Kidney capillary endothelial cell (primary cell): ENCODE measurements around the gene NFE2L3.
A peak's percentile ranks its signal among the peaks of the same experiment; 100 is the strongest.
"Not testable (repeated sequence)": the region's sequence is repeated elsewhere in the genome, so short reads cannot be mapped to it uniquely, and the experiment has no call there.

Experiments
- DNase-seq: peaks from one replicate; pipeline ENCODE4 v3.0.0-alpha.2; 2018; ENCODE audit warnings: low spot score

Gene NFE2L3

DNA sequence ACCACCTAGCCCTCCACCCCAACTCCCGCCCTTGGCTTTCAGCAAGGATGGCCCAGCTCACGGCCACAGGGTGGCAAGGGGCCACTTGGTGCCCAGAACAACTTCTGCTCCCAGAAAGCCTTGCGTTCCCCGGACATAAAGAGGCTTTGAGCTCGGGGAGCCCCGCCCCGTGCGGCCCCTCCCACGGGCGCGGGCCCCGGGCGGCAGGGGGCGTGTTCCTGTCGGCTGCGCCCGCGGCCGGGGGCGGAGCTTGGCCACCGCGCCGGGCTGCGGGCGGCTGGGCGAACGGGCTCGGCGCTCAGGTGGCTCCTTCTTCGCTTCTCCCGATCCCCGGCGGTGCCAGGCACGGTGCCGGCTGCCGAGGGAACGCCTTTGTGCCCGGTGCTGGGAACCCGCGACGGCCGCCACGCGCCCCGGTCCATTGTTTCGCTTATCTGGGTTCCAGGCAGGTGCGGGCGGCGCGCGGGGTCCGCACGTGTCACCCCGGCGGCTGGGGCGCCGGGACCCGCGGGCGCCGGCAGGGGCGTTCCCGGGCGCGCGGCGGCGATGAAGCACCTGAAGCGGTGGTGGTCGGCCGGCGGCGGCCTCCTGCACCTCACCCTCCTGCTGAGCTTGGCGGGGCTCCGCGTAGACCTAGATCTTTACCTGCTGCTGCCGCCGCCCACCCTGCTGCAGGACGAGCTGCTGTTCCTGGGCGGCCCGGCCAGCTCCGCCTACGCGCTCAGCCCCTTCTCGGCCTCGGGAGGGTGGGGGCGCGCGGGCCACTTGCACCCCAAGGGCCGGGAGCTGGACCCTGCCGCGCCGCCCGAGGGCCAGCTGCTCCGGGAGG, at the start of gene NFE2L3:
Gene NFE2L3 (plus strand): TSS at position 246 of the 829 bp plus-strand sequence. CDS start 301 bp downstream, at position 547.
- peak; percentile 52 for DNase-seq

- no peak for DNase-seq
Observed at GRCh38 chr7:26103596-26103995, 48.4 kb upstream of the NFE2L3 start.

- no peak for DNase-seq
Observed at GRCh38 chr7:26105236-26105635, 46.8 kb upstream of the NFE2L3 start.

GRCh38 chr7:26105931-26106330, 46.1 kb upstream of the NFE2L3 start:
- no peak for DNase-seq

DNA sequence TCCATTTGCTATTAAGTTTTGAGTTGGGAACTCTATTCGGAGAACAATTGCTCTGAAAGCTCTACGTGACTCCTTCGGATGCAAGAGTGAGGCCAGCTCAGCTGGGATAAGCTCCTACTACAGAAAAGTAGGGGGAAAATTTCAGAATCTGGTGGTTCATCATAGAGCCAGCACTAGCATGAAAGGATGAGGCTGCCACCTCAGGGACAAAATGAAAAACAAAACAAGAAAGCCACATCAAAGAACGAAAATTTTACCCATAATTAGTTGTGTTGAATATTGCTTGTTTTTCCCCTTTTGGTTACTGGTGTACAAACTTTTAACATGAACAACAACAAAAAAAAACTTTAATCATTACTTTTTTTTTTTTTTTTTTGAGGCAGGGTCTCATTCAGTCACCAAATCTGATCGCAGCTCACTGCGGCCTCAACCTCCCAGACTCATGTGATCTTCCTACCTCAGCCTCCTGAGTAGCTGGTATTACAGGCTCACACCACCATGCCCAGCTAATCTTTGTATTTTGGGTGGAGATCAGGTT, 39.7 kb upstream of the NFE2L3 start:
- no peak for DNase-seq

DNA sequence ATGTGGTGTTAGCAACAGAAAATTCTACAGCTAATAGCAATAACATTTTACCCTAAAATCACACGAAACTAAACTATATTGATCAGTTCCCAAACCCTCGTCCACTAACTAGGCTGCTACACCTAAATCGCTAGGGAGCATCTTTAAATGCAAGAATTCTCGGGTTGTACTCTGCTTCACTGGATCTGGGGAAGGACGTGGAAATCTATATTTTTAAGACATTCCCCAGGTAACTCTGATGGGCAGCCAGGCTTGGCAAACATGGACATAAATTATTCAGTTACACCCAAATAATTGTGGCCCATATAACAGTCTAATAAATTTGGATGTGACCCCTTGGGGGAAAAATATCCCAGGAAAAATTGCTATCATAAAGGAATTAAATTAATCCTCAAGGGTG, 36.3 kb upstream of the NFE2L3 start:
- DNase-seq = no peak

DNA sequence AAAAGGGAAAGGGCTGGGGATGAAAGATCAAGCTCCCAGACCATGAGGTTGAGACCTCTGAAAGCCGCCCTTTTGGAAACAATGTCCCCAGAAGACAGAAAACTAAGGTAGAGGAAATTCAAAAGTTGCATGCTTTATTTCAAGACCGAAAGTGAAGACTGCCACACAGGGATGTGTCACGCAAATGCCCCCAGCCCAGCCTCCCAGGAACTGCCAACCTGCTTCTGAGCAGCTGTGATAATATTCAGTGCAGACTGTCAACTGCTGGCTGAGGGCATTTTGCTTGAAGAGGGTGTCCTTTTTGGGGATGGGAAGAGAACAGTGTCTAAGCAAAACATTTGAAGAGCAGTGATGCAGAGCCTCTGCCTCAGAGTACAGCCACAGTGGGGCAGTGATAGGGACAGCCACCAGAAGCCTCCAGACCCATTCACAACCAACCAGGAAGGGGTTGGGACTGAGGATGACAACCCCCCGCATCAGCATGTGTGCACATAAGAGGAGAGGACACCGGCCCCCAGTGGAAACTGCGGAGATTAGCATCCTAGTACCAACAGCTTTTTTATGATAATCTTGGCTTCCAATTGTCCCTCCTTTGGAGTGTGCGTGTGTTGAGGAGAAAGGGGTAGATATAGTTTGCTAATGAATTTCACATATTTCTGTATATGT, 34.7 kb upstream of the NFE2L3 start:
- no peak for DNase-seq

DNA sequence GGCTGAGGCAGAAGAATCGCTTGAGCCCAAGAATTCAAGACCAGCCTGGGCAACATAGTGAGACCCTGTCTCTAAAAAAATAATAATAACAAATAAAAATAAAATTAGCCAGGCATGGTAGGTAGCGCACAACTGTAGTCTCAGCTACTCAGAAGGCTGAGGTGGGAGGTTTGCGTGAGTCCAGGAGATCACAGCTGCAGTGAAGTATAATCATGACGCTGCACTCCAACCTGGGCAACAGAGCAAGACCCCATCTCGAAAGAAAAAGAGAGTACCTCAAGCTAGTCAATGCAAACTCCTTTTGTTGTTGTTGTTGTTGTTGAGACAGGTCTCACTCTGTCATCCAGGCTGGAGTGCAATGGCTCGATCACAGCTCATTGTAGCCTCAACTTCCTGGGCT, 34.0 kb upstream of the NFE2L3 start:
- DNase-seq = no peak

DNA sequence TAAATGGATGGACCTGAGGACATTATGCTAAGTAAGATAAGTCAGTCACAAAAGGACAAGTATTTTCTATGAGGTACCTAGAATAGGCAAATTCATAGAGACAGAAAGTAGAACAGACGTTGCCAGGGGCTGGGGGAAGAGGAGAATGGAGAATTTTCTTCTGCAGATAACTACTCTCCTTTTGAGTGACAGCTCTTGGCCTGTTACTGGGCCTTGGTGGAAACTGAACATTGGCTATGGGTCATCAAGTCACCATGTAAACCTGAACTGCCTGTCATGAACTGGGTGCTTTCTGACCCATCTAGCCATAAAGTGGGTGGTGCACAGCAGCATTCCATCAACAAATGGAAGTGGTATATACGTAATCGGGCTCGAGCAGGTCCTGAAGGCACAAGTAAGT, 29.3 kb upstream of the NFE2L3 start:
- no peak for DNase-seq

DNA sequence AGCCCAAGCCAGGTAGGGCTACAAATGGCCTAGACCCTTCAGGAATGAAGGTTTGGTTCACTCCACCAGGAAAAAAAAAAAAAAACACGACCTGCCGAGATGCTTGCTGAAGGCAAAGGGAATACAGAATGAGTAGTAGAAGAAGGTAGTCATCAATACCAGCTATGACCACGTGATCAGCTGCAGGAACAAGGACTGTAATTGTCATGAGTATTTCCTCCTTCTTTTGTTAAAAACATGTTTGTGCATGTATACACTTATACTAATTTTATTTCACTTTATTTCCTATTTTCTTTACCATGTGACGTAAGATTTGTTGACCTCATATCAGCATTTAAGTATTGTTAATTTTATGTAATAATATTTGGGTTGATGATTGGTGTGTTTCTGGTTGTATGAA, 27.2 kb upstream of the NFE2L3 start:
- DNase-seq = not testable (repeated sequence)

DNA sequence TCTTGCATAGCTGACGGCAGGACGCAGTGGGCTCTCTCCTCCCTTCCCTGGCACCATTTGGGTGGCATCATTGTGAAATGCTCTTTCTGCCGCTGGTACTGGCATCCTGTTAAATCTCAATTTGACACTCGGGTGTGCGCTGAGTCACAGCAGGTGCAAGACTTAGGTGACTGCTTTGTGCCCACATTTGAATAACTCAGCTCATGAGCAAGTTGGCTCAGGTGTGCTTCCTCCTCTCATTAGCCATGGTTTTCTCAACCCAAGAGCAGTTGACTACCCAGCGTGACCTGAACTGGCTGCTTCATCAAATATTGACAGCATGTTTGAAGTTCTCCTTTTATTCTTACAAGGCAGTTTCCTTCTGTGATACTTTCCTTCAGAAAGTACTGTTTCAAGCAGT, 24.6 kb upstream of the NFE2L3 start:
- no peak for DNase-seq

GRCh38 chr7:26131056-26131589, 20.9 kb upstream of the NFE2L3 start:
- DNase-seq = no peak

DNA sequence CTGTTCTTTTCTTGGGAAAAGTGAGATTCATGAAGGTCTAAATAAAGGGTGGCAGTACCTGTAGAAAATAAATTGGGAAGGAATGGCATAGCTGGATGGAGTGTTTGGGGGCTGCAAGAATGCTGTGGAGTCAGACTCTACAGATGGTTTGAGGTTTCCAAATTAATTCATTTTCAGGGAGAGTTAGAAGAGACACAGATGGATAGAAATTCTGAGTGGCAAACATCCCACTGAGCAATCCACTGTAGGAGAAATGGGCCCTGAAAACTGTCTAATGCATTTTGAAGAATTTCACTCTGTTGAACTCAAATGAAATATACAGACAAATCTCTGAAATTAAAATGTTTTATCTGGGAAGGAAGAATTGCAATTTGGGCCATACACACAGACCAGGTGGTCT, 16.9 kb upstream of the NFE2L3 start:
- DNase-seq = no peak

DNA sequence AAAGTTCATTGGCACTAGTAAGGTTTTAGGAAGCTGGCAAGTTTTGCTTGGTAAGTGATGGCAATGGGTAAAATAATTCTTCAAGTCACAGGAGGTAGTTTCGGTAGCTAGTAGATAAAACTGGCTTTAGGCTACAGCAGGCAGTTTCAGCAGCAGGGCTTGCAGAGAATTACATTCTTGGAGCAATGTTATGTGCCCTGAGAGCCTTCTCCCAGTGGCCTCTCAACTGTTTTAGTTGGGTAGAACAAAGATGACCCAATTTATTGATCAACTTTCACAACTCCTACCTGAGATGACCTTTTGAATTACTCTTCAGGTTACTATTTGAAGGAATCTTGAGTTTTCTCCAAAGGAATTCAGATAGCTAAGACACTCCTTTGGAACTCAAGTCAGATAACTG, 16.4 kb upstream of the NFE2L3 start:
- no peak for DNase-seq

DNA sequence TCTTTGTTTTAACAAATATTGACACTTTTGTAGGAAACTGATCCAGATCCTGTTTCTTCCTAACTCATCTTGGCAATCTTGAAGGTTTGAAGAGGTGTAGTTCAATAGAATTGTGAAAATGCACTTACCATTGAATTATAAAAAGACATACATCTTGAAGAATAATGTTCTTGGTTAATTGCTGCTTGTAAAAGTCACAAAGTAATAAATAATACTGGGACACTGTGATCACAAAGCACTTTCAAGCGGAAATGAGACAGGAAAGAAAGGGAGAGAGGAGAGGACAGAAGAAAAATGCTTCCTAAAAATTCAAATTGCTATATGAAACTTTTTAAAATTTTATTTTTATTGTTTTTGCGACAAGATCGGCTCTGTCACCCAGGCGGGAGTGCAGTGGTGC, 15.2 kb upstream of the NFE2L3 start:
- no peak for DNase-seq

- no peak for DNase-seq
Observed at GRCh38 chr7:26140380-26140779, 11.6 kb upstream of the NFE2L3 start.

GRCh38 chr7:26141077-26141476, 10.9 kb upstream of the NFE2L3 start:
- no peak for DNase-seq

- DNase-seq = no peak
Observed at GRCh38 chr7:26143298-26144048, 8.5 kb upstream of the NFE2L3 start.

- no peak for DNase-seq
Observed at GRCh38 chr7:26144184-26145080, 7.6 kb upstream of the NFE2L3 start.

GRCh38 chr7:26145238-26145637, 6.8 kb upstream of the NFE2L3 start:
- DNase-seq = no peak

- DNase-seq = no peak
Observed at GRCh38 chr7:26147030-26147429, 5.0 kb upstream of the NFE2L3 start.
